Stimulated activated CD8-positive, alpha-beta memory T cell treated with anti-CD3 and anti-CD28 coated beads, Interleukin-12 subunit alpha, Interleukin-12 subunit beta, amount 100 ng/mL, for 1 hour (primary cell): Measurements from ENCODE around the gene SPG21.
"Not testable (repeated sequence)": the region's sequence is repeated elsewhere in the genome, so short reads cannot be mapped to it uniquely, and the experiment has no call there.

Experiments used
- DNase-seq: peaks from one replicate; pipeline ENCODE4 v3.0.0-alpha.2; 2020; ENCODE audit warnings: low read depth

The SPG21 gene, protein sequence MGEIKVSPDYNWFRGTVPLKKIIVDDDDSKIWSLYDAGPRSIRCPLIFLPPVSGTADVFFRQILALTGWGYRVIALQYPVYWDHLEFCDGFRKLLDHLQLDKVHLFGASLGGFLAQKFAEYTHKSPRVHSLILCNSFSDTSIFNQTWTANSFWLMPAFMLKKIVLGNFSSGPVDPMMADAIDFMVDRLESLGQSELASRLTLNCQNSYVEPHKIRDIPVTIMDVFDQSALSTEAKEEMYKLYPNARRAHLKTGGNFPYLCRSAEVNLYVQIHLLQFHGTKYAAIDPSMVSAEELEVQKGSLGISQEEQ

DNA sequence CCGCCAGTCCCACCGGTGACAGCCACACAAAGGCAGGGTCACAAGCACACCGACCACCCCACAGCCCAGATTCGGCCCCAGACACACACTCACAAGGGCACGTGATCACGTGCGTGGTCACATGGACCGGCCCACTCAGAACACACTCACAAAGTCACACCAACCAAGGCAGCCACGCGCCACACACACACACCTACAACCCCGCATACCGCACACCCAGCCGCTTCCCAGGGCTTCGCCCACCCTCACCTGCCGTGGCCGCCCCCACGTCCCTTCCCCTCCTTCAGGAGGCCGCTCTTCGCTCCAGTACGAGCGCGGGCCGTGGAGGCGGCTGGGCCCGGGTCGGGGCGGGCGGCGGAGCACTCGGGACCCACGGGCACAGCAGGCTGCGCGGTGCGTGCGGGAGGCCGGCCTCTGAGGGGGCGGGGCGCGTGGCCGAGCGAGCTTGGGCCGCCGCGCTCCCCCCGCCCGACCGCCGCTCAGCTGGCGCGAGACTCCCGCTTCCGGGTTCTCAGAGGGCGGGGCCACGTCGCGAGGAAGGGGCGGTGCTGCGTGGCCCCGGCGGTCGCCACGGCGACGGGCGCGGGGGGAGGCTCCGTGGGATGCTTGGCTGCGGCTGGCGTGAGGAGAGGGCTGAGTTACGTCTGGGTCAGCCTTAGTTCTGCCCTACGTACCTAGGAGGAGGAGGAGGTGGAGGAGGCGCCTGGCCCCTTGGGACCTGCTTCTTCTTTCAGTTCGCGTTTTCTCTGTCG, at the start of gene SPG21:
Gene SPG21, minus strand, starts transcription at position 499 of the 752 bp plus-strand sequence. CDS start 6,345 bp downstream, outside the sequence.
- peak; percentile 81 for DNase-seq

DNA sequence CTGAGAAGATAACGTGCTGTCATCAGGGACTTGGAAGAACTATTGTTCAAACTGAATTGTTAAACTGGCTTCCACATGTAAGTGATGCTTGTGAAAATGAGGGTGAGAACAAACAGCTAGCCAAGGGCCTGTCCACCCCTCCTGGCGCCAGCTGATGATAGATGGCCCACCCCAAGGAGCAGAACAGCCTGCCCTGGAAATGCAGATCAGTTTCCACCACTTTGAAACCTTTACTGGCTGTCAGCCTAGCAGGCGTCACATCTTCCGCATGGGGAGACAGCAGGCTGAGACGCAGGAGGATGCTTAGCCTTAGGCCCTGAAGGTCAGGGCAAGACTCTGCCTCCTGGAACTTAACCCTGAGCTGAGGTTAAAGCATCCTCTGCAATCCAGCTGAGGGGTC, 49.1 kb upstream of the SPG21 start:
- no peak for DNase-seq

DNA sequence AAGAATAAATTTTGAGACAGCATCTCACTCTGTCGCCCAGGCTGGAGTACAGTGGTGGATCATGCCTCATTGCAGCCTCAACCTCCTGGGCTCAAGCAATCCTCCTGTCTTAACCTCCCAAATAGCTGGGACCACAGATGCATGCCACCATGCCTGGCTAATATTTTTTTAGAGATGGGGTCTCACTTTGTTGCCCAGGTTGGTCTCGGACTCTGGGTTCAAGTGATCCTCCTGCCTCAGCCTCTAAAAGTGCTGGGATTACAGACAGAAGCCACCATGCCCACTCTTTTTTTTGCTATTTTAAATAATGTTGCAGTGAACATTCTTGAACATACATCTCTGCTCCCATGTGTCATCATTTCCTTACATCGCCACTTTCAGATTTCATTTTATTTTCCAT, 48.7 kb upstream of the SPG21 start:
- DNase-seq: no peak

DNA sequence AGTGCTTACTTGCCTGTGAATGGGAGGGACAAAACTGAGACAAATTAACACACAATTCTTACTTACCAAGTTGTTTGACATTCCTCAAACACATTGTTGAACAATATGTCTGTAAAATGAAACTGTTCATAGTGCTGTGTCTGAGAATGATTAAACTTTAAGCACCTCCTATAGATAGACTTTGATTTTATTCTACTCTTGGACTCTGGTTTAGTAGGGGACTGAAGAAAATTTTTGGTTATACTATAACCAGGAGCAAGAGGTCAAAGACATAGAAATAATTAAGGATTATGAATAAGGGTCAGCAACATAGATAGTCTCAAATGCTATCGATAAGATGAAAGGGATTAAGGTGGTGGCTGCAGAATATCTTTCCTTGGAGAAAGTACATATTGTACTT, 47.6 kb upstream of the SPG21 start:
- DNase-seq: no peak

DNA sequence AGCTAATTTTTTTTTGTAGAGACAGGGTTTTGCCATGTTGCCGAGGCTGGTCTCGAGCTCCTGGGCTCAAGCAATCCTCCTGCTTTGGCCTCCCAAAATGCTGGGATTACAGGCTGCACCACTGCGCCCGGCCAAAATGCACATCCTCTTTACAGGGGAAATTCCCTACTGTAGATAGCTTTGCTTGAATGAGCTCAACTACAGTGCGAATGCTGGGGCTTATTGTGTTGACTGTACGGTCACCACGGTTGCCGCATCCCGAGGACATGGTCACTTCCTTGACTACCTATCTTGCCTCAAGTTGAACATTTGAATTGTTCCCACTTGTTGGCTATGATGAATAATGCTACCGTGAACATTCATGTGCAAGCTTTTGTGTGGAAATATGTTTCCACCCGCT, 45.0 kb upstream of the SPG21 start:
- DNase-seq: no peak

DNA sequence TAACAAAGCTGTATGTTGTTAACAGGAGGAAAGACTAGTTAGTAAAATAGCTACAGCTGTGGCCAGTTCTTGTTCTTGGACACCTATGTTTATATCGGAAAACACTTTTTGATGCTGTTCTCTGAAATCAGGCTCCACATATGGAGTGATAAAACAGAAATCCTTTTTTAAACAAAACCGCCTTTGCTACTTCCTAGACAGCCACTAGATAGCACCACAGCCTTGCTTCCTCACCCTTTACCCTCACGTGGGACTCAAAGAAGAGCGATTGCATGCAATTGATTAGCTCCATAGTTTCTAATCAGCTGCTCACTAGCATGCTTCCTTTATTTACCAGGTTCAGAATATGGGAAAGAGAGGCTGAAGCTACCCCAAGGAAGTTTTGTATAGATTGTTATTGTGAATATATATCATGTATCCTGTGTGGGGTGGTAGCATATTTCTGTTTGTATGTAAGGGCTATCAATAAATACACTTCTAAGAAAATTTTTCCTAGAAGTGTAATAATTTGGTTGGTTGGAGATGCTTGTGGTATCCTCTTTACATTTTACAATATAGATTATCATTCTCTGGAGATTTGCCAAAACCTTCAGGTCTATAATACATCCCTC, 44.0 kb upstream of the SPG21 start:
- no peak for DNase-seq

DNA sequence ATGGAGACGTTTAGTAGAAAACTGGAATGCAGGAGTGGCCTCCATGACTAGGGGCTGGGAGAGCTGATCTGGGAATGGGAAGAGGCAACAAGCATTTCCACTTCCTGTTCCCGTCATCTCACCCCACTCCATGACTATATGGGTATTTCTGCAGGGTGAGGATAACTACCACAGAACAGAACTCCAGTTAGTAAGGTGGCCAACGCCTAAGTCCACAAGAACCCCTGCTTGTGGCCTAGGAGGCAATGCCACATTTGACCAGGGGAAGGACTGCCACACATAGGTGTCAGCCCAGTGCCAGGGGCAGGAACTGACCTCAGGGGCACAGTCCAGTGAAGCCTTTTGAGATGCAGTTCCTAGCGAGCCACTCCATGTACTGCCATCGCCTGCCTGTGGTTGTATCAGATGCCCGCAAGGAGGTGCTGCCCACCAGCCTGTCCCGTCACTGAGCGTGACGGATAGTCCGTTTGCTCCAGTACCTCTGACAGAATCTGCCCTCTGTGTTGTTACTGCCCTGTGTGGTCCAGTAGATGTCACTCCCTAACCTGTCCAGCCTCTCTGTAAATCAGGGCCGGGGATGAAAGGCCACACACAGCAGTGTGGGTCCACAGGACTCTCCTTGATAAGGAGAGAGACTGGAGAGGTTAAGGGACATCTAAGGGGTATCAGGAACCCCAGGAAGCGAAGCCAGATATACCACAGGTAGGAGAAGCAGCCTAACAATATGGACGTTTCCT, 43.3 kb upstream of the SPG21 start:
- no peak for DNase-seq

DNA sequence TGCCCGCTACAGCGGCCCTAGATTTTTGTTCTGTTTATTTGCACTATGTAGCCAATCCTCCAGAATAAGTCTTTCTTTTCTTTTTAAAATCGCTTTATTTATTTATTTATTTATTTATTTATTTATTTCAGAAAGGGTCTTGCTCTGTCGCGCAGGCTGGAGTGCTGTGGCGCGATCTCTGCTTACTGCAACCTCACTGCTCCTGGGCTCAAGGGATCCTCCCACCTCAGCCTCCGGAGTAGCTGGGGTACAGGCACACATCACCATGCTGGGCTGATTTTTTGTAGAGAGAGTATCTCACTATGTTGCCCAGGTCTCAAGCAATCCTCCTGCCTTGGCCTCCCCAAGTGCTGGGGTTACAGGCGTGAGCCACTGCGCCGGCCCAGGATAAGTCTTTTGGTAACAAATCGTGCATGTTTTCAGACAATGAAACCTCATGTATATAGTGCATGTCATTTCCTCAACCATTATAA, 40.1 kb upstream of the SPG21 start:
- DNase-seq: no peak

DNA sequence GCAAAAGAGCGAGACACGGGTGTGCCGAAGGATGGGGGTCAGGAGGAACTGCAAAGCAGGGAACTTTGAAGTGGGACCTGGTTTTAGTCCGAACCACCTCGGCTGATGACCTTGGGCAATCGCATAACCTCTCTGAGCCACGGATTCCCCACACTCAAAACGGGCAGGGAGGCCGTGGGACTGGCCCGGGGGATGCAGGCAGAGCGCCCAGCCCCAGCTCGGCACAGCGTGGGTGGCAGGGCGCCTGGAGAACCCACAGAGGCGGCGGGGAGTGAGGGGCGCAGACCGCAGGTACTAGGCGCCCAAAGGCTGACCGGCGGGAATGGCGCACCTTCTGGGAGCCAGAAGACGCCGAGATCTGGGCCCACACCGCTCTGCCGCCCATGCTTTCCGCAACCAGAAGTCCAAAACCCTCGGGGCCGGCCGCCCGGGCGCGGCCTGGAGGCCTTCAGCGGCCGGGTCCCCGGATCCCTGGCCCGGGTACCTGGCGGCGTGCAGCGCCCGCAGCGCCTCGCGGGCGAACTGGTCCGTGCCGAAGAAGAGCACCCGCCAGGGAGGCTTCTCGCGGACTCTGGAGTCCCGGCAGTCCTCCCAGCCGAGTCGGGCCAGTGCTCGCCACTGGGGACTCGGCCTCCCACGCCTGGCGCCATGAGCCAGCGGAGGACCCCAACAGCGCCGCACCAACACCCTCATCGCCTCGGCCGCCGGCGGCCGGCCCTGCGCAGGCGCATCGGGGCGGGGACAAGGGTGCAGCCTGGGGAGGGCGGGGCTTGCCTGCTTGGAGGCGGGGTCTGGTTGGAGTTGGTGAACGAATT, 39.4 kb upstream of the SPG21 start, which contains the start of gene MTFMT:
Gene MTFMT, minus strand, starts transcription at position 719 of the 815 bp plus-strand sequence. Its CDS starts 26 bp downstream, at position 693.
- DNase-seq: peak; percentile 88

DNA sequence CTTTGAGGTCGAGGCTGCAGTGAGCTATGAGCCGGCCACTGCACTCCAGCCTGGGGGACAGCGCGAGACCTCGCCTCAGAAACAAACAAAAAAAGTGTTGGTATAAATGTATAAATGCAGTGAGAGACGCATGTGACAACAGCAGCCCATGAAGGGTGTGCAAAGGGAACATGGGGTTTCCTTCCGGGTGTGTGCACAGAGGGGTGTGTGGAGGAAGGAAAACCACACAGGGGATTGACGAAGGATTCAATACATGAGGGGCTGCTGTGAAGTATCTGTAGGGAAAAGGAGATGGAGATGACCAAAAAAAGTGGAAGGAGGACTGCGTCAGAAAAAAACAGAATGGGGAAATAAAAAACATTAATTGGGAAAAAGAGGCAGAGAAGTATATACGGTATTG, 38.6 kb upstream of the SPG21 start:
- DNase-seq: no peak

DNA sequence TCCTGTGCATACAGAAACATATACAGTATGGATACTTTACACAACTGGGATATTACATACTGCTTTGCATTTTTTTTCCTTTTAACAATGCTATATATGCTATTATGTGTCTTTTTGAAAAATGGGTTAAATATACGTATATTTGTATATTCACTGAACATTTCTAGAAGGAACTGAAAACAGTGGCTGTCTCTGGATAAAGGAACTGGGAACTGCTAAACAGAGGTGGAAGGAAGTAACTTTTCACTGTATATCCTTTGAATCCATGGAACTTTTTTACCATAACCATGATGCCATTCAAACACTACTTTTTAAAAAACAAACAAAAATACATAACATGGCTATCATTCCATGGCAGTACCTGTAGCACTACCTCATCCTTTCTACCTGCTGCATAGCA, 37.9 kb upstream of the SPG21 start:
- DNase-seq: no peak

DNA sequence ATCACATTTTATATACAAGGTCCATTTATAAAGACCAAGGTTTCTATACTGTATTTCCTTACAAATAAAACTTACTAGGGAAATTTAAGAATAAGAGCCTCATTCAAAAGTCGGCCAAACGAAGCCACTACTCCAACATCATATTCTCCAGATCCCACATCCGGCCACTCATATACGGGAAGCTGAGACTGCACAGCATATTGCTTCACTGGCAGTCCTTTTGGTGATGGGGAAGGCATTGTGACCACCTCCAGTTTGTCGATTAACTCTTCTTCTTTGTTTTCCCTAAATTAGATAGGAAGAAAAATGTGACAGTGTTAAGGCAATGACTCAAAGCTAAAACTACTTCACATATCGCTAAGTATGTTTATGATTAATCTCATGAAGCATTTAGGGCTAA, 37.0 kb upstream of the SPG21 start:
- DNase-seq: no peak

DNA sequence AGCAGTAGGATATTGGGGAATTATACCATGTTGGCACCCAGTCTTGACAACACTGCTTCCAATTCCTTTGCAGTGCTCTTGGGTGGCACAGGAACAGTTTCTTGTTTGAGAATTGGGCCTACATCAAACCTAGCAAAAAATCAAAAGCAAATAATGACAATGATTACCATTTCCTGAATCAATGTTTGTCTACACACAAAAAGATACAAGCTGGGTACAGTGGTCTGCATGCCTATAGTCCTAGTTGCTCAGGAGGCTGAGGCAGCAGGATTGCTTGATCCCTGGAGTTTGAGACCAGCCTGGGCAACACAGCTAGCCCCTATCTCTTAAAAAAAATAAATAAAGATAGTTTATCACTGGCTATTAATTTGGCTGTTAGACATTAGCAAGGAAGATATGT, 31.8 kb upstream of the SPG21 start:
- DNase-seq: no peak

DNA sequence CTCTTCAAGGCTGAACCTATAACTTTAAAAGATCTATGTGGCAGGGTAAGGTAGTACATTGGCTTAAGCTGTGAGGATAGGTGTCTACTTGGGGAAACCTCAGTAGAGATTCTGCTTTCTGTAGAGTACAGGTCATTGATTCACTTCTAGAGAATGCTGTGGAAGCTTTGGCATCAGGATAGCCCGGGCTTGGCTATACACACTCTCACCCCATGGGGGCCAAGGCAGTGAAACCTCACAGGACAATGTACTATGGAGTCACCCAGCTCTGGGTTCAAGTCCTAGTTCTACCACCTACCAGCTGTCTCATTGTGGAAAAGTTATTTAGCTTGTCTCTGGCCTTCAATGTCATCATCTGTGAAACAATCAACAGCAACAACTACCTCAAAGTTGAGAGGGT, 30.7 kb upstream of the SPG21 start:
- no peak for DNase-seq

DNA sequence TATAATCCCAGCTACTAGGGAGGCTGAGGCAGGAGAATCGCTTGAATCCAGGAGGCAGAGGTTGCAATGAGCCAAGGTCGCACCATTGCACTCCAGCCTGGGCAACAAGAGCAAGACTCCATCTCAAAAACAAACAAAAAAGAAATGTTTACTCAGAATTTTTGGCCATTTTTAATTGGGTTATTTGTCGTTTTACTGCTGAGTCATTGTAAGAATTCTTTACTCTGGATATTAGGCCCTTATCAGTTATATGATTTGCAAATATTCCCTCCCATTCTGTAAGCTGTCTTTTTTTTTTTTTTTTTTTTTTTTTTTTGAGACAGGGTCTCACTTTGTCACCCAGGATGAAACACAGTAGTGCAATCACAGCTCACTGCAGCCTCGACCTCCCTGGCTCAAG, 21.5 kb upstream of the SPG21 start:
- not testable (repeated sequence) for DNase-seq

DNA sequence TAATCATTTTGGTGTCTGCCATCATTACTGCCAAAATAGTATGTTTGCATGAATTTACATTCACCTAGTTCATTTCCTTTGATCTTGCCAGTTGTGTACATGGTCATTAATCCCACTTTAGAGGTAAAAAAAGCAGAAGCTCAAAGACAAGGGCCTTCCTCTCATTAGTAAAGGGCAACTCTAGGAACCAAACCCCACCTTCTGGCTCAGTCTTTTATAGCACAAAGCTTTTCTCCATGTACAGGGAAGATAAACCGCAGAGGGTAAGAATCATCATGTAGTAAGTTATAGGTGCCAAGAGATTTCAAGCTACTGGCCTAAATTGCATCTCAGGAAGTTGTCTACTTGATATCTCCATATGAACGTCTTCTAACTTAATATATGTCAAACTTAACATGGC, 19.3 kb upstream of the SPG21 start:
- no peak for DNase-seq

DNA sequence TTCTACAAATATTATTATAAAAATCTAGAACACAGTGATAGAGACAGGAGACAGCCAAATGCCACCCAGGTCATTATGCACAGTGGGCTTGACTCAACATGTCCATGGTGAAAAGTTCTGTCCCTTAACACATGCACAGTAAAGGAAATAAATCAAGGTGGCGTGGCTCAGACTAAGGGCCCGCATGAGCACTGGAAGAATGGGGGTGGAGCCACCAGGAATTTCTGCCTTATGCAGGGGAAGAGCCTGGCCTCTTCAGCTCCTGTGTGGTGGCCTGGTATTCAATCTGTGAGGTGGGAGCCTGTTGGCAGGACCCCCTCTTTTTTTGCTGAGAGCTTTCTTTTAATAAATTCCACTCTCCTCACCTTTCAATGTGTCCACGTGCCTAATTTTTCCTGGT, 17.2 kb upstream of the SPG21 start:
- no peak for DNase-seq

DNA sequence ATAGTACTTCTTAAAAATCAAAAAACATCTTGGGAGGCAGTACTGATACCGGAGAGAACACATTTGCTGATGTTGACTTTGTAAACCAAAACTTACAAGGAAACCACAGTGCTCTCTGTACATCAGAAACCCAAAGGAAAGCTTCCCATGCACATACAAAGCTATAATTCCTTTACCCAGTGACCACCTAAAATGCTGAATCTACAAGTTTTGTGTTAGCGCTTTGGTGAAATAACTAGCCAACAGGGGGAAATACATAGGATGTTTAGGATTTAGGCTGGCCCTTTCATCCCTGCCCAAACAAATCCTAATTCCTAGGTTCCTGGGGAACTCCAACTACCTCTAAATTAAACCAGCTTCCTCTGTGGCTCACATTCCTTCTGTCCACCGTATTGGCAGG, 15.3 kb upstream of the SPG21 start:
- DNase-seq: no peak

DNA sequence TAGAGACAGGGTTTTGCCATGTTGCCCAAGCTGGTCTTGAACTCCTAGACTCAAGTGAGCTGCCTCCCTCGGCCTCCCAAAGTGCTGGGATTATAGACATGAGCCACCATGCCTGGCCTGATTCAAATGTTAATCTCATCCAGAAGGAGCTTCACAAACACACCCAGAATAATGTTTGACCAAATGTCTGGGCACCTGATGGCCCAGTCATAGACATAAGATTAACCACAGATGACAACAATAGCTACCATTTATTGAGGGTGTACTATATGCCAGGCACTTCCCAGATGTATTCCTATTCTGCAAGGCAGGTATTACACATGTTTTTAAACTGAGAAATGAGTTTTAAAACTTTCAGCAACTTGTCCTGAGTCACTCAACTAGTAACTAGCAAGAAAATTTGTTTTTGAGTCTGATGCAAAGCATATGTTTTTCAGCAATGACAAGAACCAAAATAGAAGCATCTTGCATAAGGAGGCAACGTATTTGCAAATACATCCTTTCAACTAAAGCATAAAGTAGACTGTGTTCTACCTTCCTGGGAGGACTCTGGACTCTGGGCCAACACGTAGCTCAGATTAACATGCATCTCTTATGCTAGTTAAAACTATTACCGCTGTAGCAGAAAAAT, 8.1 kb upstream of the SPG21 start:
- DNase-seq: no peak

DNA sequence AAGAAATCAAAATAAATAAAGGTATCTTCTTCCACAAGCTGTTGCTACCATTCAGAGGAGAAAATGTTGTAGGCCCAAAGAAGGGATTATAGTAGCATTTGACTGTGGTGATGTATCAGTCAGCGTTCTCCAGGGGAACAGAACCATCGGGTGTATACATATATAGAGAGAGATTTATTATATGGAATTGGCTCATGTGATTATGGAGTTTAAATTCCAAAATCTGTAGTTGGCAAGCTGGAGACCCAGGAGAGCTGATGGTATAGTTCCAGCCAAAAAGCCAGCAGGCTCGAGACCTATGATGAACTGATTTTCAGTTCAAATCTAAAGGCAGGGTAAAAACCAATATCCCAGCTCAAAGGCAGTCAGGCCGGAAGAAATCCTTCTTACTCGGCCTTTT, 7.4 kb upstream of the SPG21 start:
- DNase-seq: no peak

DNA sequence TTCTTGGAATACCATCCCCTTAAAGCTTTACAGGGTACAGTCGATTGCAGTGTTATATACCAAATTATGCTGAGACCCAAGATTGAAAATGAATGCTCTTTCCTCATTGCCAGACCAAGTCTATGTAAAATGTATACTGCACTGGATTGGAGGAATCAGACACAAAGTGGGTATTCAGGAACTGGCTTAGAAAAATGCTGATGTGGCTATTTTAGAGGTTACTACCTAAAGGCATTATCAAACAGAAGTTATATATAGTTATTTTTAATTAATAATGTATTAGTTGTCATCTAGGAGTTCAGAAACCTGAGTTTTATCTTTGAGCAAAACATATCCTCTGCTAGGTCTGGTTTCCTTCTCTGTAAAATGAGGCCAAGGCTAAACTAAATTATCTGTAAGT, 3.6 kb upstream of the SPG21 start:
- no peak for DNase-seq
